DND-41 (cell line): ENCODE measurements around the gene OGFR.

Experiments used
- ATAC-seq: fragments of 200-7000 bp; cut with Tn5 transposase; 3 replicates; pipeline ENCODE4 v1.9.1; 2021; ENCODE audit warnings: low read depth; ENCODE audit not compliant: insufficient read depth
- DNase-seq: peaks from one replicate; pipeline ENCODE4 v3.0.0-alpha.2; 2020
- H2AFZ ChIP-seq: 2 replicates; pipeline ENCODE4 v1.6.0; 2012; ENCODE audit warnings: low read depth, low read length
- H3K27ac ChIP-seq: 2 replicates; pipeline ENCODE4 v1.5.1; 2012; ENCODE audit warnings: low read length, inconsistent platforms
- H3K27me3 ChIP-seq: fragments of 200-600 bp; sonication (generic); 2 replicates; pipeline ENCODE4 v1.6.0; 2012; ENCODE audit warnings: low read length, mild to moderate bottlenecking, inconsistent platforms; ENCODE audit not compliant: insufficient read depth, poor library complexity
- H3K36me3 ChIP-seq: 2 replicates; pipeline ENCODE4 v1.5.1; 2012; ENCODE audit warnings: low read length, inconsistent platforms; ENCODE audit not compliant: insufficient read depth
- H3K4me1 ChIP-seq: 2 replicates; pipeline ENCODE4 v1.5.1; 2012; ENCODE audit warnings: mild to moderate bottlenecking, low read length; ENCODE audit not compliant: insufficient read depth
- H3K4me2 ChIP-seq: 2 replicates; pipeline ENCODE4 v1.6.0; 2012; ENCODE audit warnings: mild to moderate bottlenecking, moderate library complexity, low read length, inconsistent platforms; ENCODE audit not compliant: insufficient read depth
- H3K4me3 ChIP-seq, 2 experiments: fragments of 200-600 bp in 1 of 2; shearing (Covaris generic) in 1 of 2; 2 replicates each; pipeline ENCODE4 v1.5.1; 2012 to 2016; ENCODE audit warnings: inconsistent platforms in 2 of 2, low read length in 2 of 2, mild to moderate bottlenecking in 2 of 2, low read depth in 1 of 2, moderate library complexity in 1 of 2
- H3K79me2 ChIP-seq: 2 replicates; pipeline ENCODE4 v1.6.0; 2012; ENCODE audit warnings: low read length, inconsistent platforms; ENCODE audit not compliant: insufficient read depth
- H3K9ac ChIP-seq: 2 replicates; pipeline ENCODE4 v1.6.0; 2012; ENCODE audit warnings: low read depth, mild to moderate bottlenecking, inconsistent platforms, low read length, moderate library complexity
- H3K9me3 ChIP-seq: 2 replicates; pipeline ENCODE4 v1.5.1; 2012; ENCODE audit warnings: low read length, moderate library complexity, mild to moderate bottlenecking, inconsistent platforms; ENCODE audit not compliant: insufficient read depth, severe bottlenecking
- H4K20me1 ChIP-seq: 2 replicates; pipeline ENCODE4 v1.6.0; 2012; ENCODE audit warnings: low read length; ENCODE audit not compliant: insufficient read depth
- EZH2 ChIP-seq: IDR thresholded peaks from 3 replicates; pipeline ENCODE4 v1.6.1; 2012; ENCODE audit warnings: borderline replicate concordance, low read depth, mild to moderate bottlenecking, moderate library complexity, low read length, inconsistent platforms; ENCODE audit not compliant: severe bottlenecking
- TF ChIP-seq, protein P1 (sequence below): IDR thresholded peaks from 2 replicates; pipeline ENCODE4 v1.5.1; 2012; ENCODE audit warnings: borderline replicate concordance, low read length, moderate library complexity, mild to moderate bottlenecking; ENCODE audit not compliant: poor library complexity, severe bottlenecking; ENCODE audit errors: extremely low read depth

OGFR gene

DNA sequence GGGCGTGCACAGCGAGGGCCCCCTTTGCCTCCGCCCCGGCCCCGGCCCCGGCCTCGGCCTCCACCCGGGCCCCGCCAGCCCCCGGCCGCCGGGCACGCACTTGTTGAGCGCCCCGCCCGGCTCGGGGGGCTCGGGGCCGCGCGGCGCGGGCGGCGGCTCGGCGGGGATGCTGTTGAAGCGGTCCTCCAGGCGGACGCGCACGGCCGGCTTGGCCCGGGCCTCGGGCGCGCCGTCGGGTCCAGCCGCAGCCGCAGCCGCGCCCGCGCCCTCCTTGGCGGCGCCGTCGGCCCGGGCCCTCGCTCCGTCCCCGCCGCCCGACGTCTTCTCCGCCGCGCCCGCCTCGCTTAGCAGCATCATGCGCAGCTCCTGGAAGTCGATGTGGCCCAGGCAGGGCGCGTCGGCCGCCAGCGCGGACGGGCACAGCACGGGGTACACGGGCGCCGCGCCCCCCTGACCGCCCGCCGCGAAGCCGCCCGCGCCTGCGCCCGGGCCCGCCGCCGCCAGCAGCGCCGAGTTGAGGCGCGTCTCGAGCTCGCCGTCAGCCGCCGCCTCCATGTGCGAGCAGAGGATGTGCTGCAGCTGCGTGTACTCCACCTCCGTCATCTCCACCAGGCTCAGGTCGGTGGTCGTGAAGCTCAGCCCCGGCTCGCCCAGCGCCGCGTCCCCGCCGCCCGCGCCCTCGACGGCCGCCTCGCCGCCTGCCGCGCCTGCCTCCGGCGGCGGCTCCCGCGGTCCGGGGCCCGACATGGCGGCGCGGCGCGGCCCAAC, 56.5 kb downstream of the OGFR start:
- DNase-seq (peak; percentile 61), ATAC-seq (peak; percentile 51)
- H3K4me1 ChIP-seq: peaks cover 29% of the 10 kb centered on the region
- H3K36me3 ChIP-seq: peaks cover 18% of the 10 kb centered on the region
- no peak for TF ChIP-seq EZH2
- TF ChIP-seq, protein P1, sequence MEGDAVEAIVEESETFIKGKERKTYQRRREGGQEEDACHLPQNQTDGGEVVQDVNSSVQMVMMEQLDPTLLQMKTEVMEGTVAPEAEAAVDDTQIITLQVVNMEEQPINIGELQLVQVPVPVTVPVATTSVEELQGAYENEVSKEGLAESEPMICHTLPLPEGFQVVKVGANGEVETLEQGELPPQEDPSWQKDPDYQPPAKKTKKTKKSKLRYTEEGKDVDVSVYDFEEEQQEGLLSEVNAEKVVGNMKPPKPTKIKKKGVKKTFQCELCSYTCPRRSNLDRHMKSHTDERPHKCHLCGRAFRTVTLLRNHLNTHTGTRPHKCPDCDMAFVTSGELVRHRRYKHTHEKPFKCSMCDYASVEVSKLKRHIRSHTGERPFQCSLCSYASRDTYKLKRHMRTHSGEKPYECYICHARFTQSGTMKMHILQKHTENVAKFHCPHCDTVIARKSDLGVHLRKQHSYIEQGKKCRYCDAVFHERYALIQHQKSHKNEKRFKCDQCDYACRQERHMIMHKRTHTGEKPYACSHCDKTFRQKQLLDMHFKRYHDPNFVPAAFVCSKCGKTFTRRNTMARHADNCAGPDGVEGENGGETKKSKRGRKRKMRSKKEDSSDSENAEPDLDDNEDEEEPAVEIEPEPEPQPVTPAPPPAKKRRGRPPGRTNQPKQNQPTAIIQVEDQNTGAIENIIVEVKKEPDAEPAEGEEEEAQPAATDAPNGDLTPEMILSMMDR: no peak
- peak overlapping the region; percentile 74 for H3K9ac ChIP-seq
- peaks cover 29% of the 10 kb centered on the region for H4K20me1 ChIP-seq
- H2AFZ ChIP-seq: peak overlapping the region; percentile 87
- H3K27me3 ChIP-seq: no peaks in the 10 kb centered on the region
- H3K4me2 ChIP-seq: peak overlapping the region; percentile 78
- H3K27ac ChIP-seq: peak overlapping the region; percentile 65
- no peaks in the 10 kb centered on the region for H3K9me3 ChIP-seq
- peaks cover 36% of the 10 kb centered on the region for H3K79me2 ChIP-seq
- H3K4me3 ChIP-seq: peak overlapping the region; percentile 59 to 73; a peak in 3 of 4 replicates

DNA sequence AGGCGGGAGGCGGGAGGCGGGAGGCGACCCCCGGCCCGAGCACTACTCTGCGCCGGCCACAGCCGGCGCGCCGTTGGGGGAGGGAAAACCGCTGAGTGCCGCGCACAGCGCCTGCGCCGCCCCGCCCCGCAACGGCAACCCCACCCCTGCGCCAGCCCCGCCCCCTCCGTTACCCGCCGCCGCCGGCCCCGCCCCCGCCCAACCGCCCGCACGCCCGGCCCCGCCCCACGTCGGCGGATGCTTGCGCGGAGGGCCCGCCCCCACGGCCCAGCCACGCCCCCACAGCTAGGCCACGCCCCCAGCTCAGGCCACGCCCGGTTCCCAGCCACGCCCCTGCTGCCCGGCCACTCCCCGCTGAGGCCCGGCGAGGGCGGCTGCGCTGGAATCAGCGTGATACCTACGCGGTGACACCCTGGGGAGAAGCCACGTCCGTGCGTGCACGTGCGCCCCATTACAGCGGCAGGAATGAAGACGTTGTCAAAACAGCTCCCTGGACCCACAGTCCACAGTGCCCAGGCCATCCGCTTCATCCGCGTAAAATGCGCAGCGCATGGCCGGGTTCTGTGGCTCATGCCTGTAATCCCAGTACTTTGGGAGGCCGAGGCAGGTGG, 57.2 kb downstream of the OGFR start, which contains the start of gene TCFL5:
Gene TCFL5 (minus strand): TSS at position 97 of the 611 bp plus-strand sequence. CDS start 152 bp downstream, outside the sequence.
- Histone ChIP-seq H3K27ac (peak within 1 kb of the TSS; percentile 65), H3K4me2 (peak within 1 kb of the TSS; percentile 78), H3K4me1 (peaks cover 29% of the 10 kb centered on the region), H3K27me3 (no peaks in the 10 kb centered on the region), H3K9ac (peak within 1 kb of the TSS; percentile 74), H3K79me2 (peaks cover 33% of the 10 kb centered on the region), H3K9me3 (no peaks in the 10 kb centered on the region), H3K36me3 (peaks cover 15% of the 10 kb centered on the region), H3K4me3 (peak within 1 kb of the TSS; percentile 59 to 73; a peak in 3 of 4 replicates), H2AFZ (peak within 1 kb of the TSS; percentile 87), H4K20me1 (peaks cover 27% of the 10 kb centered on the region)
- DNase-seq (peak; percentile 92), ATAC-seq (peak; percentile 88)
- no peak for TF ChIP-seq EZH2
- TF ChIP-seq, protein P1: no peak
